Peyer's patch (tissue), 4 donors: ENCODE data around the gene CAPN10. TPM values are rescaled to one million over a fixed set of nuclear protein-coding genes. Genes with fewer than 3 reads are reported as not detected.

Experiments used
- DNase-seq, 3 donors: peaks; one replicate each; pipeline ENCODE4 v3.0.0-alpha.2; 2017 to 2019
- H3K27ac ChIP-seq, 4 donors: fragments of 200-600 bp; sonication (generic); one replicate each; pipeline ENCODE4 v1.5.1; 2016 to 2019
- H3K27me3 ChIP-seq, 2 donors: fragments of 200-600 bp; sonication (generic); one replicate each; pipeline ENCODE4 v1.5.1; 2019
- H3K36me3 ChIP-seq, 3 donors: fragments of 200-600 bp; sonication (generic); one replicate each; pipeline ENCODE4 v1.5.1; 2016 to 2019
- H3K4me1 ChIP-seq, 4 donors: fragments of 200-600 bp; sonication (generic); one replicate each; pipeline ENCODE4 v1.5.1; 2016 to 2019
- H3K4me3 ChIP-seq, 4 donors: fragments of 200-600 bp; sonication (generic); 1 replicate in 3 of 4; 2 replicates in 1 of 4; pipeline ENCODE4 v1.5.1; 2016 to 2019; ENCODE audit warnings: mild to moderate bottlenecking in 1 of 4
- H3K9me3 ChIP-seq, 4 donors: fragments of 200-600 bp; sonication (generic); one replicate each; pipeline ENCODE4 v1.5.1; 2016 to 2019; ENCODE audit warnings: mild to moderate bottlenecking in 1 of 4
- CTCF ChIP-seq, 6 experiments: fragments of 450-650 bp in 4 of 6; fragments of 200-600 bp in 2 of 6; sonication (generic) in 1 of 6; IDR thresholded peaks; one replicate each; pipeline ENCODE4 v1.5.1; 2017 to 2019; ENCODE audit warnings: antibody characterized with exemption in 6 of 6, mild to moderate bottlenecking in 3 of 6, moderate library complexity in 1 of 6
- POLR2A ChIP-seq, 2 donors: fragments of 450-650 bp; IDR thresholded peaks; one replicate each; pipeline ENCODE4 v1.5.1; 2017; ENCODE audit warnings: antibody characterized with exemption in 2 of 2, mild to moderate bottlenecking in 2 of 2, moderate library complexity in 2 of 2
- total RNA-seq, 4 donors: library from RNA; depleted of rRNA; stranded (reverse); fragments of >200 nt; gene quantifications; one replicate each; pipeline ENCODE4 v1.1.0, GENCODE V29; 2016

The CAPN10 gene
- total RNA-seq, 4 donors from 2014 or later: 48.3 to 96.4 (median 78.9) TPM

- peak in 2 of 3 donors; percentile 28 to 34 for DNase-seq
- Histone ChIP-seq H3K4me1 (peaks cover 0 to 20% (median 6%) of the 10 kb centered on the region in 4 donors), H3K9me3 (no peaks in the 10 kb centered on the region), H3K4me3 (no peak overlapping the region), H3K36me3 (peaks cover 0 to 44% (median 0%) of the 10 kb centered on the region in 3 donors), H3K27me3 (no peaks in the 10 kb centered on the region), H3K27ac (no peak overlapping the region)
- TF ChIP-seq POLR2A (IDR thresholded peaks at IDR 0.05): no peak
- TF ChIP-seq CTCF (IDR thresholded peaks at IDR 0.05): no peak
Measured at GRCh38 chr2:240627736-240628506, 41.4 kb downstream of the CAPN10 start.

GRCh38 chr2:240628507-240628807 lies 41.9 kb downstream of the CAPN10 start:
- peak in 2 of 3 donors; percentile 37 to 38 for DNase-seq
- H3K4me3 ChIP-seq: no peak overlapping the region
- TF ChIP-seq POLR2A (IDR thresholded peaks at IDR 0.05): no peak
- no peak for TF ChIP-seq CTCF (IDR thresholded peaks at IDR 0.05)
- H3K27ac ChIP-seq: no peak overlapping the region
- H3K36me3 ChIP-seq: peaks cover 0 to 43% (median 0%) of the 10 kb centered on the region in 3 donors
- no peaks in the 10 kb centered on the region for H3K27me3 ChIP-seq
- H3K4me1 ChIP-seq: peaks cover 0 to 20% (median 6%) of the 10 kb centered on the region in 4 donors
- no peaks in the 10 kb centered on the region for H3K9me3 ChIP-seq

- H3K4me1 ChIP-seq: peaks cover 0 to 20% (median 6%) of the 10 kb centered on the region in 4 donors
- peaks cover 0 to 4% (median 0%) of the 10 kb centered on the region in 4 donors for H3K9me3 ChIP-seq
- no peaks in the 10 kb centered on the region for H3K27me3 ChIP-seq
- DNase-seq: peak in 2 of 3 donors; percentile 32 to 44
- TF ChIP-seq POLR2A (IDR thresholded peaks at IDR 0.05) (no peak), CTCF (IDR thresholded peaks at IDR 0.05) (no peak)
- H3K4me3 ChIP-seq: no peak overlapping the region
- peaks cover 0 to 43% (median 0%) of the 10 kb centered on the region in 3 donors for H3K36me3 ChIP-seq
- H3K27ac ChIP-seq: no peak overlapping the region
Measured at GRCh38 chr2:240628808-240629618, 42.5 kb downstream of the CAPN10 start.

GRCh38 chr2:240629619-240629967 lies 43.1 kb downstream of the CAPN10 start:
- TF ChIP-seq CTCF (IDR thresholded peaks at IDR 0.05): no peak
- no peak for TF ChIP-seq POLR2A (IDR thresholded peaks at IDR 0.05)
- no peak overlapping the region for H3K4me3 ChIP-seq

DNA sequence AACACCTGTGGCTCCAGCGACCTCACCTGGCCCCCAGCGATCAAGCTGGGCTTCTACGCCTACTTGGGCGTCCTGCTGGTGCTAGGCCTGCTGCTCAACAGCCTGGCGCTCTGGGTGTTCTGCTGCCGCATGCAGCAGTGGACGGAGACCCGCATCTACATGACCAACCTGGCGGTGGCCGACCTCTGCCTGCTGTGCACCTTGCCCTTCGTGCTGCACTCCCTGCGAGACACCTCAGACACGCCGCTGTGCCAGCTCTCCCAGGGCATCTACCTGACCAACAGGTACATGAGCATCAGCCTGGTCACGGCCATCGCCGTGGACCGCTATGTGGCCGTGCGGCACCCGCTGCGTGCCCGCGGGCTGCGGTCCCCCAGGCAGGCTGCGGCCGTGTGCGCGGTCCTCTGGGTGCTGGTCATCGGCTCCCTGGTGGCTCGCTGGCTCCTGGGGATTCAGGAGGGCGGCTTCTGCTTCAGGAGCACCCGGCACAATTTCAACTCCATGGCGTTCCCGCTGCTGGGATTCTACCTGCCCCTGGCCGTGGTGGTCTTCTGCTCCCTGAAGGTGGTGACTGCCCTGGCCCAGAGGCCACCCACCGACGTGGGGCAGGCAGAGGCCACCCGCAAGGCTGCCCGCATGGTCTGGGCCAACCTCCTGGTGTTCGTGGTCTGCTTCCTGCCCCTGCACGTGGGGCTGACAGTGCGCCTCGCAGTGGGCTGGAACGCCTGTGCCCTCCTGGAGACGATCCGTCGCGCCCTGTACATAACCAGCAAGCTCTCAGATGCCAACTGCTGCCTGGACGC lies 43.6 kb downstream of the CAPN10 start:
- no peaks in the 10 kb centered on the region for H3K27me3 ChIP-seq
- H3K27ac ChIP-seq: no peak overlapping the region
- peaks cover 0 to 12% (median 3%) of the 10 kb centered on the region in 4 donors for H3K4me1 ChIP-seq
- DNase-seq: peak in 1 of 3 donors; percentile 43
- peaks cover 0 to 10% (median 0%) of the 10 kb centered on the region in 4 donors for H3K9me3 ChIP-seq
- TF ChIP-seq POLR2A (IDR thresholded peaks at IDR 0.05): no peak
- no peak for TF ChIP-seq CTCF (IDR thresholded peaks at IDR 0.05)
- no peak overlapping the region for H3K4me3 ChIP-seq
- peaks cover 0 to 43% (median 0%) of the 10 kb centered on the region in 3 donors for H3K36me3 ChIP-seq

More at GRCh38 chr2:240629619-240629967, 43.1 kb downstream of the CAPN10 start:
- no peak for DNase-seq
- Histone ChIP-seq H3K4me1 (peaks cover 0 to 17% (median 4%) of the 10 kb centered on the region in 4 donors), H3K27ac (no peak overlapping the region), H3K9me3 (peaks cover 0 to 9% (median 0%) of the 10 kb centered on the region in 4 donors), H3K27me3 (no peaks in the 10 kb centered on the region), H3K36me3 (peaks cover 0 to 43% (median 0%) of the 10 kb centered on the region in 3 donors)
